Measurements from ENCODE around the gene MICU1.

- TF ChIP-seq POLR2A (IDR thresholded peaks at IDR 0.05; ENCODE audit: low read depth, low read length) (no peak), POLR2AphosphoS5 (IDR thresholded peaks at IDR 0.05; ENCODE audit: low read depth, low read length) (no peak)
Observed at GRCh38 chr10:72460284-72460876, 165.5 kb downstream of the MICU1 start.
